ENCODE results near the gene DIABLO.
"Not testable (repeated sequence)": the region's sequence is repeated elsewhere in the genome, so short reads cannot be mapped to it uniquely, and the experiment has no call there.

DIABLO gene

DNA sequence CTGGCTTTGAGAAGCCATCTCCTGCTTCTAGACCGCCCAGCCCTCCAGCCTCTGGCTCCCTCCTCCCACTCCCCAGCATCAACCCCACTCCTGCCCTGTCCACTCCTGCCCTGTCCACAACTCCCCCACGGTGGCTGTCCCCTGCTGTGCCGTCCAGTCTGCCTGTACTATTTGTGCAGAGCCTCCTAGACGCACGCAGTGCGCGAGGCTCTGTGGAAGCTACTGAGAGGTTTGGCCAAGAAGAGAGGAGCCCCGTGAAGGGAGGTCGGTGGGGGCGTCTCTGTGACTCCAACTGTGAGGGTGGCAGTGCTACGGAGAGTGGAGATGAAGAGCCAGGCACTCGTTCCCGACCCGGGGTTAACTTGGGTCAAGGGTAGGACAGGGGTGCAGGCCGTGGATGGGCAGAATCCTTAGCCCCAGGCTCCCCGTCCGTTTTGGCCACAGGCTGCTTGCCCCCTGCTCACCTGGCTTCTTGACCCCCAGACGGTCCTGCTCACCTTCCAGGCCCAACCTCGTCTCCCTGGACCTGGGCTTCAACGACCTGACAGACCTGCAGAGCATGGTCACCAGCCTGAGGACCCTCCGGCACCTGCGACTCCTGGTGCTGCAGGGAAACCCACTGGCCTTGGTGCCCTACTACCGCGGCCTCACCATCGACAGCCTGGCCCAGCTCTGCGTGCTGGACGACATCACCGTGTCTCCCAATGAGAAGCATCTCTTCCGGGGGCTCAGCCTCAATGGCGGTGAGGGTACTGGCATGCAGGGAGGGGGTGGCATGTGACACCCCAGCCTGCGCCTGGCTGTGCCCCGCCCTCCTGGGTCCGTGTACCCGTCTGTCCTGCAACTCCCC, 36.0 kb downstream of the DIABLO start:
- Mint-ChIP-seq H3K36me3 (ENCODE audit: low read depth) (no peaks in the 10 kb centered on the region), H3K4me3 (no peak overlapping the region)

DNA sequence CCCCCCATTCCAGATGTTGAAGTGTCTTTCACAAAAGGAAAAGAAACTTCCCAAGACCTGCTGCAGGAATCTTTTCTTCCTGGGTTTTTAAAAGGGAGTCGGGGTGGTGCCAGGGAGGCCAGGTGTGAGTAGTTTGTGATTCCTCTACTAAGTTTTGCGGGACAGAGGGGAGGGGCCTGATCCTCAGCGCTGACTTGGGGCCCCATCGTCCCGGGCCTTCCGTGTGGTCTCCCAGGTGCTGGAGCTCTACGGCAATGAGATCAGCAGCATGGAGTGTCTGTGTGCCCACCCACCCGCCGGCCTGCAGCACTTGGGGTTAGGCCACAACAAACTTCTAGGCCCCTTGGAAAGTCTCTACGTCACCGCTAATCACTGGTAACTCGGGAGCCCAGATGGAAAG, 38.4 kb downstream of the DIABLO start:
- H3K27me3 Mint-ChIP-seq, result peaks cover 13% of the 10 kb centered on the region
- H3K4me3 Mint-ChIP-seq, result no peak overlapping the region
- no peak overlapping the region for H3K27ac Mint-ChIP-seq

More for the DNA sequence above, 36.0 kb downstream of the DIABLO start:
- no peak for ATAC-seq
- no peaks in the 10 kb centered on the region for H3K9me3 Mint-ChIP-seq
- H3K4me1 Mint-ChIP-seq, result no peaks in the 10 kb centered on the region
- DNase-seq, result no peak
- no peak overlapping the region for H3K27ac Mint-ChIP-seq
- H3K27me3 Mint-ChIP-seq, result peaks cover 8% of the 10 kb centered on the region

DNA sequence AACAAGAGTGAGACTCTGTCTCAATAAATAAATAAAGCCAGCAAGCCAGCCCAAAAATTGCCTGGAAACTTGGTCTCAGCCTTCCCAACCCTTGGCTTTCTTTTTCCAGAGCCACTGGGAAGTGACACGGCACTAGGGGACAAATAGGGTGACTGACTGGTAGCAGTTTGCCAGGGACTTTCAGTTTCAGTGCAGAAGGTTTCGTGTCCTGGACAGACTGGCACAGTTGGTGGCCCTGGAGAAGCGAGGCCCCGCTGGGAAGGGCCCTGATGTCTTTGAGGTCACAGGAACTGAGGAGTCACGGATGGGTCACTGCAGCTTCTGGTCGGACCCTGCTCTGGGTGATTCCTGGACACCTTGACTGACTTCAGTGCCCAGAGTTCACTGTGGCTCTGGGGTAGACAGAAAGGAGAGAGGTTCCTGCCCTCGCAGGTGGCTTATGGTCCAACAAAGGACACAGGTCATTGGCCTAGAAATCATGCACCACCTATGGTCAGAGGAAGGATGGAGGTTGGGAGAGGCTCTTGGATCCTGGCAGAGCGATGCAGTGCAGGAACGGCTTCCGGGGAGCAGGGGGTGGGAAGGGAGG, 40.3 kb downstream of the DIABLO start:
- H3K4me1 Mint-ChIP-seq, result peaks cover 7% of the 10 kb centered on the region
- H3K9me3 Mint-ChIP-seq, result no peaks in the 10 kb centered on the region
- peaks cover 11% of the 10 kb centered on the region for H3K27me3 Mint-ChIP-seq
- no peak for DNase-seq
- no peak overlapping the region for H3K27ac Mint-ChIP-seq
- no peak overlapping the region for H3K4me3 Mint-ChIP-seq
- ATAC-seq, result no peak
- no peaks in the 10 kb centered on the region for H3K36me3 Mint-ChIP-seq (ENCODE audit: low read depth)

More for the DNA sequence above, 38.4 kb downstream of the DIABLO start:
- Mint-ChIP-seq H3K4me1 (peaks cover 6% of the 10 kb centered on the region), H3K36me3 (ENCODE audit: low read depth) (no peaks in the 10 kb centered on the region), H3K9me3 (no peaks in the 10 kb centered on the region)
- ATAC-seq, result no peak
- DNase-seq, result no peak

DNA sequence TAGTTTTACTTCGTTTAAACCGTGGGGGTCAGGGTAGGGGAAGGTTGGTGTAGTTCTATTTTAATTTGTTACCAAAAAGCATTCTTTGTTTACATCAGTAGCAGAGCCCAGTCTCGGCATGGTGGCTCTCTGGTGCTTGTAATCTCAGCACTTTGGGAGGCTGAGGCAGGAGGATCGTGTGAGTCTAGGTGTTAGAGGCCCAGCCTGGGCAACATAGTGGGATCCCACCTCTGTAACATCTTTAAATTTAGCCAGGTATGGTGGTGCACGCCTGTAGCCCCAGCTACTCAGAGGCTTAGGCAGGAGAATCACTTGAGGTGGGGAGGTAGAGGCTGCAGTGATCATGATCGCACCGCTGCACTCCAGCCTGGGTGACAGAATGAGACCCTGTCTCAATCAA, 40.8 kb downstream of the DIABLO start:
- H3K9me3 Mint-ChIP-seq, result no peaks in the 10 kb centered on the region
- H3K27ac Mint-ChIP-seq, result no peak overlapping the region
- peaks cover 13% of the 10 kb centered on the region for H3K27me3 Mint-ChIP-seq
- DNase-seq (no peak), ATAC-seq (no peak)
- no peaks in the 10 kb centered on the region for H3K36me3 Mint-ChIP-seq (ENCODE audit: low read depth)
- H3K4me3 Mint-ChIP-seq, result no peak overlapping the region
- H3K4me1 Mint-ChIP-seq, result peaks cover 10% of the 10 kb centered on the region

DNA sequence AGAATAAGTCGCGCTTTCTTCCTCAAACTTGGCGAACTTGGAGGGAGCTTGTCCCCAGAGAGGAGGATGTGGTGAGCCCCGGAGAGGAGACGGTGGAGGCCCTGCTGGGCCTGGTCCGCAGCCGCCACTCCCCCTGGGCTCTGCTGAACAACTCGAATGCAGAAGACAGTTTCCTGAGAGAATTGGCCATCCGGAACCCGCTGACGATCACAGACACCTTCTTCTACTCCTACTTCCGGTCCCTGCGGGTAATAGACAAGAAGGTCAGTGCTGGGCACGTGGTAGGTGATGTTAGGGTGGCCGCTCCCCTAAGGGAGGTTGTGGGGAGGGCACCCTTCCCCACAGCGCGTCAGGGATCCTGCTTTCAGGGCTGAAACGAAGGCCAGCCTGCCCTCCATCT, 41.3 kb downstream of the DIABLO start:
- Mint-ChIP-seq H3K9me3 (no peaks in the 10 kb centered on the region), H3K27ac (peak overlapping the region; percentile 29), H3K4me1 (peaks cover 12% of the 10 kb centered on the region), H3K4me3 (peak overlapping the region; percentile 5), H3K27me3 (peaks cover 13% of the 10 kb centered on the region), H3K36me3 (ENCODE audit: low read depth) (no peaks in the 10 kb centered on the region)
- ATAC-seq (peak; percentile 18), DNase-seq (no peak)

DNA sequence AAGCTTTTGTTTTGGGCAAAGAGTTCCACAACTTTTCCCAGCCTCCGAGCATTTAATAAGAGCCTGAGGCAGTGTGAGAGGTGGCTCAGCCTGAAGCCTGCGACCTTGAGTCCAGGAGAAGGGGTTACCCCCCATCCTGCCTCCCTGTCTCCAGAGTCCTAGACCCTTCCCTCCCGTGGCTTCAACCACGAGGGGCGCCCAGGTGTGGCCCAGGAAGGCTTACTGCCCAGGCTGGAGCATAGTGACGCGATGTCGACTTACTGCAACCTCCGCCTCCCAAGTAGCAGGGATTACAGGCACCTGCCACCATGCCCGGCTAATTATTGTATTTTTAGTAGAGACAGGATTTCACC, 42.3 kb downstream of the DIABLO start:
- ATAC-seq (no peak), DNase-seq (no peak)
- Mint-ChIP-seq H3K27me3 (peaks cover 13% of the 10 kb centered on the region), H3K4me1 (peaks cover 12% of the 10 kb centered on the region), H3K4me3 (peak overlapping the region; percentile 26), H3K27ac (no peak overlapping the region), H3K36me3 (ENCODE audit: low read depth) (no peaks in the 10 kb centered on the region), H3K9me3 (no peaks in the 10 kb centered on the region)

DNA sequence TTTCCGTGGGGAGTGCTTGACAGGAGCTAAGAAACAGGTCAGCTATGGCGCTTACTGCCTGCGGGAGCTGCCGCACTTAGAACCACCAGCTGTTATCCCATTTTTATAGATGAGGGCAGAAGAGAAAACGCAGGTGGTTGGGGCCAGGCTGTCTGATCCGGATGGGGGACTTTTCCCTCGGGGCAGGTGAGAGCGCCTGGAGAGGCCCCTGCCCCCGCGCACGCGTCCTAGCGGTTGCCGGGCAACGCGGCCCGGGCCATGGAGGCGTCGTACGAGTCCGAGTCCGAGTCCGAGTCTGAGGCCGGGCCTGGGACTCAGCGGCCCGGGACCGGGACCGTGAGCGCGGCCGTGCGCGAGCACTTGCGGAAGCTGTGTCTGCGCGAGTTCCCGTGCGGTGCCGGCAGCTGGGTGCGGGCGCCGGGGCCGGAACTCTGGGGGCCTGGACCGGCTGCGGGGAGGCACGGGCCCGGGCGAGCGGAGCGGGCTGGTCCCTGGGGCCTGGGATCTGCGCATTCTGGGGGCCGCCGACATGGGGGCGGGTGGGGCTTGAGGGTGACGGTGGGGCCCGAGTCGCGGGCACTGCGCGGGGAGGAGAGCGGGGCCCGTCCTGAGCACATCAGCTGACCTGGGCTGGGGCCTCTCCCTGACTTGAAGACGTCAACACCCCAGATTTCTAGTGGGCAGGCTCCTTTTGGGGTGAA, 42.8 kb downstream of the DIABLO start, which contains the start of gene LRRC43:
LRRC43 (plus strand) TSS at position 237 of the 701 bp plus-strand sequence; CDS start at position 259, 22 bp downstream.
- peak; percentile 33 for DNase-seq
- Mint-ChIP-seq H3K4me1 (peaks cover 12% of the 10 kb centered on the region), H3K27me3 (peaks cover 13% of the 10 kb centered on the region), H3K36me3 (ENCODE audit: low read depth) (no peaks in the 10 kb centered on the region), H3K9me3 (no peaks in the 10 kb centered on the region), H3K27ac (no peak within 1 kb of the TSS), H3K4me3 (peak within 1 kb of the TSS; percentile 78)
- ATAC-seq, result peak; percentile 50

DNA sequence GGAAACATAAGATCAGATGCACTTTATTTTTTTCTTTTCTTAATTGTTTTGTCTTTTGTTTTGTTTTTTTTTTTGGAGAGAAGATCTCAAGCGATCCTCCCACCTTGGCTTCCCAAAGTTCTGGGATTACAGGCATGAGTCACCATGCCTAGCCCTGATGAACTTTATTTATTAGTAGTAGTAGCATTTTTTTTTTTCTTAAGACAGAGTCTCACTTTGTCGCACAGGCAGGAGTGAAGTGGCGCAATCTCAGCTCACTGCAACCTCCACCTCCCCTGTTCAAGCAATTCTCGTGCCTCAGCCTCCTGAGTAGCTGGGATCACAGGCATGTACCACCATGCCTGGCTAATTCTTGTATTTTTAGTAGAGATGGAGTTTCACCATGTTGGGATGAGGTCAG, 49.4 kb downstream of the DIABLO start:
- not testable (repeated sequence) for H3K4me3 Mint-ChIP-seq; DNase-seq; ATAC-seq; H3K27me3 Mint-ChIP-seq; H3K27ac Mint-ChIP-seq; H3K36me3 Mint-ChIP-seq (ENCODE audit: low read depth); H3K9me3 Mint-ChIP-seq
- H3K4me1 Mint-ChIP-seq, result peaks cover 15% of the 10 kb centered on the region

DNA sequence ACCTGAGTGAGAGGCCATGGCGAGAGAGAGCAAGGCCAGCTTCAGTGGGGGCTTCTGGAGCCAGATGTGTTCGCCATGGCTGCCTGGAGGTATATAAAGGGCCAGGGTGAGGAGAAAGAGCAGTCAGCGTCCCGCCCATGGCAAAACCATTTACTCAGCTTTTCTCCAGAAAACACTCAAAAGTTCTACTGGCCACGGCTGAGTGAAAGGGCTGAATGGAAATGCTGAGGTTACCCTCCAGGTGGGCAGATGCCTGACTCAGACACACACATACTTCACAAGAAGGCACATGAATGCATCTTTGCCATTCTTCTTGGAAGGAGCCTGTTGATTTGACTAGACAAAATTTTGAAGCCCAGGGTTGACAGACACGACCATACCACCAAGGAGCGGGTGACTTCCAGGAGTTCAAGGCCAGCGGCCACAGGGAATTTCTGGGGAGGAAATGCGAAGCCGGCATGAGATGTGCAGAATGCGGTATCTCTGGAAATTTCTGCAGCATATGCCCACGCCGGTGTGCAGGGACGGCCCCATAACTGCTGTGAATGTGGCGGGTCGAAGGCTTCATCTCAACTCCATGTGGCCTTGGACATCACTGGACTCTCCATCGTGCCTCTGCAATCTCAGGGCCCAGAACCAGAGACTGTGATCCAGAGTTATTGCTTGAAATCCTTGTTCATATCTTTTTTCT, 51.6 kb downstream of the DIABLO start, which contains the start of gene IL31:
IL31 (minus strand) TSS at position 67 of the 691 bp plus-strand sequence; CDS start at position 18, 49 bp downstream.
- H3K4me3 Mint-ChIP-seq, result peak within 1 kb of the TSS; percentile 27
- H3K36me3 Mint-ChIP-seq (ENCODE audit: low read depth), result no peaks in the 10 kb centered on the region
- no peak for DNase-seq
- H3K9me3 Mint-ChIP-seq, result no peaks in the 10 kb centered on the region
- H3K27me3 Mint-ChIP-seq, result peaks cover 2% of the 10 kb centered on the region
- peaks cover 9% of the 10 kb centered on the region for H3K4me1 Mint-ChIP-seq
- H3K27ac Mint-ChIP-seq, result no peak within 1 kb of the TSS
- peak; percentile 85 for ATAC-seq

DNA sequence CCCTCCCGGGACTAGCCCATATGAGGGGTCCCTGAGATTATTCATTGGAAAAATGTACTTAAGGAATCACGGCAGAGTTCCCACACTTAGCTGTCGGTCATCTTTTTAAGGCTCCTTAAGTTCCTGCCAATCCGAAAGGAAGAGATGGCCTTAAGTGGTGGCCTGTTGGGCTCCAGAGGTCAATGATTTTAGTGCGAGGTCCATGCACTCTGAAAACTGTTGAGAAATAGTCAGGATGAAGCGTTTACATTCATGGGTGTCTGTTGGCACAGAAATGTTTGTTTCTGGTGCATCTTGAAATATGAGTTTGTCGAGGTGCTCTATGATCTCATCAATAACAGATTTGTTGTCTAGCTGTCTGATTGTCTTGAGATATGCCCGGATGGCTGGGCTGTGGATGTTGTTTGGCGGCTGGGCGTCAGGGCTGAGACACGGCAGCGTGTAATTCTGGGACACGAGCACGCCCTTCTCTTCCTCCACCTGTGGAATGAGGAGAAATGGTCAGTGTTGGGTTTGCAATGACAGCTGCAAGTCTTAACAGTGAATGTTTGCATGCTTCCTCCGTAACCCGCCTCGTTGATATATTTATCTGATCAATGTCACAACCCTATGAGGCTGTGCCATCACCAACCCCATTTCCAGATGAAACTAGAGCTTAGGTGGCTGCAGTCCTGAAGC, 53.5 kb downstream of the DIABLO start:
- Mint-ChIP-seq H3K9me3 (no peaks in the 10 kb centered on the region), H3K36me3 (ENCODE audit: low read depth) (no peaks in the 10 kb centered on the region), H3K4me3 (no peak overlapping the region), H3K27ac (no peak overlapping the region), H3K4me1 (peaks cover 9% of the 10 kb centered on the region), H3K27me3 (peaks cover 2% of the 10 kb centered on the region)
- DNase-seq (no peak), ATAC-seq (no peak)

DNA sequence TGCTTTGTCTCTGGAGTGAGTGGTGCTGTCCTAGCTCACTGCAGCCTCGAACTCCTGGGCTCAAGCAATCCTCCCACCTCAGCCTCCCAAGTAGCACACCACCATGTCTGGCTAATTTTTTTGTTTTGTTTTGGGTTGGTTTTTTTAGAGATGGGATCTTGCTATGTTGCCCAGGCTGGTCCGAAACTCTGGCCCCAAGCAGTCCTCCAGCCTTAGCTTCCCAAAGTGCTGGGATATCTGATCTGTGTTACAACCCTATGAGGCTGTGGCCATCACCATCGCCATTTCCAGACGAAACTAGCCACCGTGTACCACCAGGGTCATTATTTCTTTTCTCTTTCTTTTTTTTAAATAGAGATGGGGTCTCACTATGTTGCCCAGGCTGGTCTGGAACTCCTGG, 54.5 kb downstream of the DIABLO start:
- Mint-ChIP-seq H3K9me3 (no peaks in the 10 kb centered on the region), H3K36me3 (ENCODE audit: low read depth) (no peaks in the 10 kb centered on the region), H3K4me3 (no peak overlapping the region), H3K27me3 (peaks cover 2% of the 10 kb centered on the region), H3K4me1 (peaks cover 18% of the 10 kb centered on the region), H3K27ac (no peak overlapping the region)
- no peak for ATAC-seq
- no peak for DNase-seq

DNA sequence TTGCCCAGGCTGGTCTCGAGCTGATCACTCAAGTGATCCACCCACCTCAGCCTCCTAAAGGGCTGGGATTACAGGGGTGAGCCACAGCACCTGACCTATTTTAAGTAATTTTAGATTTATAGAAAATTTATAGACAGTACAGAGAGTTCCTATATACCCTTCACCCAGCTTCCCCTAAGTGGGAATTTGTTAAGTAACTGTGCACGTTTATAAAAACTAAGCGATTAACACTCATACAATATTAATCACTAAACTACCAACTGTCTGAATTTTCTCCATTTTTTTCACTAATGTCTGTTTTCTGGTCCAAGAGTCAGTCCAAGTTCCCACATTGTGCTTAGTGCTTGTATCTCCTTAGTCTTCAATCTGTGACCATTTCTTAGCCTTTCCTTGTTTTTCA, 57.4 kb downstream of the DIABLO start:
- no peak overlapping the region for H3K27ac Mint-ChIP-seq
- H3K27me3 Mint-ChIP-seq, result peaks cover 4% of the 10 kb centered on the region
- no peaks in the 10 kb centered on the region for H3K36me3 Mint-ChIP-seq (ENCODE audit: low read depth)
- H3K9me3 Mint-ChIP-seq, result no peaks in the 10 kb centered on the region
- DNase-seq (no peak), ATAC-seq (no peak)
- H3K4me1 Mint-ChIP-seq, result peaks cover 12% of the 10 kb centered on the region
- no peak overlapping the region for H3K4me3 Mint-ChIP-seq

DNA sequence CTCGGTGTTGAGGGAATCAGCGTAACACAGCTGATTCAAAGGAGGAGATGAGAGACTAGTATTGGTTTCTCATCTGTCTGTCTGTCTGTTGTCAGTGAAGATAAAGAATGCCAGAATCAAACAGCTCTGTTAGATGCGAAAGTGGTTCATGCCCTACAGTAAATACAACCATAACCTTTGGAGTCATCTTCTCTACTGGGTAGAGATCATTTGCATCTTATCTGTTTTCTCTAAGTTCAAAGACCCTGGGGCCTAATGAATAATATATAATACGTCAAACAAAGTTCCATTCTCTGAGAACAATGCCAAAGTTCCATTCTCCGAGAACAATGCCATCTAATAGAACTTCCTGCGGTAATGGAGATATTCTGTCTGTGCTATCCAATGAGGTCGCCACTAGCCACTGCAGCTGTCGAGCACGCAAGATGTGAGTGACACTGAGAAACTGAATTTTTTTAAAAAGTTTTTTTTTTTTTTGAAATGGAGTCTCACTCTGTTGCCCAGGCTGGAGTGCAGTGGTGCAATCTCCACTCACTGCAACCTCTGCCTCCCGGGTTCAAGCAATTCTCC, 58.4 kb downstream of the DIABLO start:
- Mint-ChIP-seq H3K27ac (peak overlapping the region; percentile 44), H3K36me3 (ENCODE audit: low read depth) (no peaks in the 10 kb centered on the region), H3K4me3 (no peak overlapping the region), H3K4me1 (peaks cover 16% of the 10 kb centered on the region), H3K9me3 (no peaks in the 10 kb centered on the region), H3K27me3 (peaks cover 4% of the 10 kb centered on the region)
- DNase-seq (no peak), ATAC-seq (peak; percentile 9)
